ENCODE measurements around the gene IGDCC3.

IGDCC3 gene

GRCh38 chr15:65285291-65286068 is 92.3 kb downstream of the IGDCC3 start:
- DNase-seq: no peak

GRCh38 chr15:65278480-65278879 is 99.3 kb downstream of the IGDCC3 start:
- DNase-seq: no peak

Data from activated naive CD4-positive, alpha-beta T cell (primary cell).